ENCODE results near the gene MVB12A.

Gene MVB12A

GRCh38 chr19:17405250-17406045, 14.4 kb upstream of the MVB12A start, which contains the start of gene BST2:
BST2 (minus strand) TSS chr19:17405630; CDS start chr19:17405575, 55 bp downstream.
- peak in 1 of 4 experiments; percentile 30 for DNase-seq

GRCh38 chr19:17406046-17406886, 13.6 kb upstream of the MVB12A start:
- no peak for DNase-seq

GRCh38 chr19:17406887-17407196, 13.0 kb upstream of the MVB12A start:
- no peak for DNase-seq

- DNase-seq, result no peak
Observed at GRCh38 chr19:17409990-17410389, 9.9 kb upstream of the MVB12A start.

- no peak for DNase-seq
Observed at GRCh38 chr19:17411801-17412200, 8.0 kb upstream of the MVB12A start.

GRCh38 chr19:17414097-17414496, 5.8 kb upstream of the MVB12A start:
- DNase-seq, result no peak

- no peak for DNase-seq
Observed at GRCh38 chr19:17415121-17415520, 4.7 kb upstream of the MVB12A start.

GRCh38 chr19:17418710-17419109, 1.1 kb upstream of the MVB12A start:
- DNase-seq, result no peak

- no peak for DNase-seq
Observed at GRCh38 chr19:17419154-17419620, 660 bp upstream of the MVB12A start.

- DNase-seq, result no peak
Observed at GRCh38 chr19:17420475-17420924, 653 bp downstream of the MVB12A start.

GRCh38 chr19:17421942-17422341, 2.1 kb downstream of the MVB12A start:
- DNase-seq, result no peak

GRCh38 chr19:17423429-17424208, 3.8 kb downstream of the MVB12A start:
- no peak for DNase-seq

GRCh38 chr19:17424743-17425365, 5.0 kb downstream of the MVB12A start:
- DNase-seq, result no peak

GRCh38 chr19:17429641-17430113, 9.8 kb downstream of the MVB12A start:
- no peak for DNase-seq

- no peak for DNase-seq
Observed at GRCh38 chr19:17431417-17431816, 11.6 kb downstream of the MVB12A start.

- no peak for DNase-seq
Observed at GRCh38 chr19:17435218-17435617, 15.4 kb downstream of the MVB12A start.

- DNase-seq, result no peak
Observed at GRCh38 chr19:17436094-17436873, 16.4 kb downstream of the MVB12A start.

GRCh38 chr19:17436874-17437267, 17.0 kb downstream of the MVB12A start:
- DNase-seq, result no peak

GRCh38 chr19:17441241-17442021, 21.6 kb downstream of the MVB12A start:
- DNase-seq, result no peak

- DNase-seq, result no peak
Observed at GRCh38 chr19:17445526-17446165, 25.8 kb downstream of the MVB12A start.
